ENCODE data around the gene ATP9B.

DNA sequence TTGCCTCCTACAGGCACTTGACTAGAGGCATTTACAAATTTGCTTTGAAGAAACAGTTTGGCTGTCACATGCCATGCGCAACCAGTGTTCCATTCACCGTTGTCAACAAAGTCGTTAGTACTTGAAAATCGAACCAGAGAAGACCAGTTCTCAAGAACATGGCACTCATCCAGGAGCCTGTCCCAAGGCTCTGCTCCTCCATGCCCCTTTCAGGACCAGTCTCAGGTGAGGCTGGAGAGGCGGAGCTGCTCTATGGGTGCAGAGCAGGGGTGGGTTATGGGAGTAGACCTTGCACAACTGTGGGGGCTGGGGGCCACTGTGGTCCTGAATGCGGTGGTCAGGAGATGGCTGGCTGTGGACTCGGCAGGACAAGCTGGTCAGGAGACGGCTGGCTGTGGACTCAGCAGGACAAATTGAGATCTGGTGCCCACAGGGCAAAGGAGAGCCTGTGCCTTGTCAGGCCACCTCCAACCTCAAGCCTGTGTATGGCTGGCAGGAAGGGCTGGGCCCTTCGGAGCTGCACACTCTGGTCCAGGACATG, 12.3 kb upstream of the ATP9B start:
- TF ChIP-seq EZH2 (IDR thresholded peaks at IDR 0.05; ENCODE audit: insufficient read depth, poor library complexity, severe bottlenecking): no peak
- TF ChIP-seq EZH2phosphoT487 (IDR thresholded peaks at IDR 0.05; ENCODE audit: insufficient read depth, low read depth): no peak

Data from GM23248 (cell line).